ENCODE measurements around the gene FGB. TPM values are rescaled to one million over a fixed set of nuclear protein-coding genes. Genes with fewer than 3 reads are reported as not detected.

Gene FGB
- total and polyA plus RNA-seq, 9 donors = 0.20 to 5.0 (median 1.7) TPM; not detected in 5

DNA sequence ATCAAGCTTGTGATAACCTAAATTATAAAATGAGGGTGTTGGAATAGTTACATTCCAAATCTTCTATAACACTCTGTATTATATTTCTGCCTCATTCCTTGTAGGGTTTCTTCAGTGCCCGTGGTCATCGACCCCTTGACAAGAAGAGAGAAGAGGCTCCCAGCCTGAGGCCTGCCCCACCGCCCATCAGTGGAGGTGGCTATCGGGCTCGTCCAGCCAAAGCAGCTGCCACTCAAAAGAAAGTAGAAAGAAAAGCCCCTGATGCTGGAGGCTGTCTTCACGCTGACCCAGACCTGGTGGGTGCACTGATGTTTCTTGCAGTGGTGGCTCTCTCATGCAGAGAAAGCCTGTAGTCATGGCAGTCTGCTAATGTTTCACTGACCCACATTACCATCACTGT is 2.9 kb downstream of the FGB start:
- no peak for DNase-seq
- H3K9me3 ChIP-seq = no peaks in the 10 kb centered on the region
- no peak overlapping the region for H3K27ac ChIP-seq
- 87 to 92% (median 90%) methylated on average over 6 of the region's 6 CpGs for WGBS, 3 donors
- TF ChIP-seq POLR2A (IDR thresholded peaks at IDR 0.05) = no peak
- no peak for TF ChIP-seq EP300 (IDR thresholded peaks at IDR 0.05)
- TF ChIP-seq, protein P1, sequence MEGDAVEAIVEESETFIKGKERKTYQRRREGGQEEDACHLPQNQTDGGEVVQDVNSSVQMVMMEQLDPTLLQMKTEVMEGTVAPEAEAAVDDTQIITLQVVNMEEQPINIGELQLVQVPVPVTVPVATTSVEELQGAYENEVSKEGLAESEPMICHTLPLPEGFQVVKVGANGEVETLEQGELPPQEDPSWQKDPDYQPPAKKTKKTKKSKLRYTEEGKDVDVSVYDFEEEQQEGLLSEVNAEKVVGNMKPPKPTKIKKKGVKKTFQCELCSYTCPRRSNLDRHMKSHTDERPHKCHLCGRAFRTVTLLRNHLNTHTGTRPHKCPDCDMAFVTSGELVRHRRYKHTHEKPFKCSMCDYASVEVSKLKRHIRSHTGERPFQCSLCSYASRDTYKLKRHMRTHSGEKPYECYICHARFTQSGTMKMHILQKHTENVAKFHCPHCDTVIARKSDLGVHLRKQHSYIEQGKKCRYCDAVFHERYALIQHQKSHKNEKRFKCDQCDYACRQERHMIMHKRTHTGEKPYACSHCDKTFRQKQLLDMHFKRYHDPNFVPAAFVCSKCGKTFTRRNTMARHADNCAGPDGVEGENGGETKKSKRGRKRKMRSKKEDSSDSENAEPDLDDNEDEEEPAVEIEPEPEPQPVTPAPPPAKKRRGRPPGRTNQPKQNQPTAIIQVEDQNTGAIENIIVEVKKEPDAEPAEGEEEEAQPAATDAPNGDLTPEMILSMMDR (IDR thresholded peaks at IDR 0.05) = no peak
- intact Hi-C loops (cut with DNase I) = no loop called here
- H3K4me3 ChIP-seq = no peak overlapping the region
- no peaks in the 10 kb centered on the region for H3K27me3 ChIP-seq
- no peaks in the 10 kb centered on the region for H3K4me1 ChIP-seq (ENCODE audit: insufficient read depth)
- no peaks in the 10 kb centered on the region for H3K36me3 ChIP-seq

DNA sequence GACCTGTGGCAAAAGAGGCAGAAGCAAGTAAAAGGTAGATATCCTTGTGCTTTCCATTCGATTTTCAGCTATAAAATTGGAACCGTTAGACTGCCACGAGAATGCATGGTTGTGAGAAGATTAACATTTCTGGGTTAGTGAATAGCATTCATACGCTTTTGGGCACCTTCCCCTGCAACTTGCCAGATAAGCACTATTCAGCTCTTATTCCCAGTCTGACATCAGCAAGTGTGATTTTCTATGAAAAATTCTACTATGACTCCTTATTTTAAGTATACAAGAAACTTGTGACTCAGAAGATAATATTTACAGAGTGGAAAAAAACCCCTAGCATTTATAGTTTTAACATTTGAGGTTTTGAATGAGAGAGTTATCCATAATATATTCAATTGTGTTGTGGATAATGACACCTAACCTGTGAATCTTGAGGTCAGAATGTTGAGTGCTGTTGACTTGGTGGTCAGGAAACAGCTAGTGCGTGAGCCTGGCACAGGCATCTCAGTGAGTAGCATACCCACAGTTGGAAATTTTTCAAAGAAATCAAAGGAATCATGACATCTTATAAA is 3.9 kb downstream of the FGB start:
- Histone ChIP-seq H3K36me3 (no peaks in the 10 kb centered on the region), H3K4me3 (no peak overlapping the region), H3K27me3 (no peaks in the 10 kb centered on the region), H3K4me1 (ENCODE audit: insufficient read depth) (no peaks in the 10 kb centered on the region), H3K9me3 (no peaks in the 10 kb centered on the region), H3K27ac (no peak overlapping the region)
- TF ChIP-seq, protein P1 (IDR thresholded peaks at IDR 0.05) = no peak
- TF ChIP-seq EP300 (IDR thresholded peaks at IDR 0.05) (no peak), POLR2A (IDR thresholded peaks at IDR 0.05) (no peak)
- WGBS, 3 donors = 83 to 87% (median 84%) methylated on average over 5 of the region's 5 CpGs
- DNase-seq = no peak
- intact Hi-C loops (cut with DNase I) = no loop called here

DNA sequence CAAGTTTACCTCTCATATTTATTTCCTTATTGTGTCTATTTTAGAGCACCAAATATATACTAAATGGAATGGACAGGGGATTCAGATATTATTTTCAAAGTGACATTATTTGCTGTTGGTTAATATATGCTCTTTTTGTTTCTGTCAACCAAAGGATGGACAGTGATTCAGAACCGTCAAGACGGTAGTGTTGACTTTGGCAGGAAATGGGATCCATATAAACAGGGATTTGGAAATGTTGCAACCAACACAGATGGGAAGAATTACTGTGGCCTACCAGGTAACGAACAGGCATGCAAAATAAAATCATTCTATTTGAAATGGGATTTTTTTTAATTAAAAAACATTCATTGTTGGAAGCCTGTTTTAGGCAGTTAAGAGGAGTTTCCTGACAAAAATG is 6.2 kb downstream of the FGB start:
- Histone ChIP-seq H3K4me1 (ENCODE audit: insufficient read depth) (no peaks in the 10 kb centered on the region), H3K36me3 (no peaks in the 10 kb centered on the region), H3K9me3 (no peaks in the 10 kb centered on the region), H3K4me3 (no peak overlapping the region), H3K27ac (no peak overlapping the region), H3K27me3 (no peaks in the 10 kb centered on the region)
- TF ChIP-seq, protein P1 (IDR thresholded peaks at IDR 0.05) = no peak
- TF ChIP-seq POLR2A (IDR thresholded peaks at IDR 0.05) (no peak), EP300 (IDR thresholded peaks at IDR 0.05) (no peak)
- intact Hi-C loops (cut with DNase I) = no loop called here
- 50 to 55% (median 50%) methylated on average over 3 of the region's 3 CpGs for WGBS, 3 donors
- no peak for DNase-seq

DNA sequence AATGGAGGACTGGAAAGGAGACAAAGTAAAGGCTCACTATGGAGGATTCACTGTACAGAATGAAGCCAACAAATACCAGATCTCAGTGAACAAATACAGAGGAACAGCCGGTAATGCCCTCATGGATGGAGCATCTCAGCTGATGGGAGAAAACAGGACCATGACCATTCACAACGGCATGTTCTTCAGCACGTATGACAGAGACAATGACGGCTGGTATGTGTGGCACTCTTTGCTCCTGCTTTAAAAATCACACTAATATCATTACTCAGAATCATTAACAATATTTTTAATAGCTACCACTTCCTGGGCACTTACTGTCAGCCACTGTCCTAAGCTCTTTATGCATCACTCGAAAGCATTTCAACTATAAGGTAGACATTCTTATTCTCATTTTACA is 6.8 kb downstream of the FGB start:
- Histone ChIP-seq H3K9me3 (no peaks in the 10 kb centered on the region), H3K4me1 (ENCODE audit: insufficient read depth) (no peaks in the 10 kb centered on the region), H3K36me3 (no peaks in the 10 kb centered on the region), H3K27me3 (no peaks in the 10 kb centered on the region), H3K27ac (no peak overlapping the region), H3K4me3 (no peak overlapping the region)
- 89 to 91% (median 89%) methylated on average over 5 of the region's 5 CpGs for WGBS, 3 donors
- DNase-seq = no peak
- intact Hi-C loops (cut with DNase I) = no loop called here
- TF ChIP-seq, protein P1 (IDR thresholded peaks at IDR 0.05) = no peak
- TF ChIP-seq EP300 (IDR thresholded peaks at IDR 0.05) = no peak
- TF ChIP-seq POLR2A (IDR thresholded peaks at IDR 0.05) = no peak
